GM18867 (cell line): ENCODE results near the gene RELL1.

ENCODE experiments used
- ATAC-seq: cut with Tn5 transposase; IDR thresholded peaks from one replicate; pipeline ENCODE4 v1.9.1; 2021; ENCODE audit warnings: mild to moderate bottlenecking, moderate library complexity; ENCODE audit not compliant: unreplicated experiment

The RELL1 gene, protein sequence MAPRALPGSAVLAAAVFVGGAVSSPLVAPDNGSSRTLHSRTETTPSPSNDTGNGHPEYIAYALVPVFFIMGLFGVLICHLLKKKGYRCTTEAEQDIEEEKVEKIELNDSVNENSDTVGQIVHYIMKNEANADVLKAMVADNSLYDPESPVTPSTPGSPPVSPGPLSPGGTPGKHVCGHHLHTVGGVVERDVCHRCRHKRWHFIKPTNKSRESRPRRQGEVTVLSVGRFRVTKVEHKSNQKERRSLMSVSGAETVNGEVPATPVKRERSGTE

GRCh38 chr4:37686373-37687193, at the start of gene RELL1:
Gene RELL1, minus strand, starts transcription at chr4:37686376. Its CDS starts 89 bp downstream, at chr4:37686287.
- peak; percentile 82 for ATAC-seq

GRCh38 chr4:37735578-37735977, 49.4 kb upstream of the RELL1 start:
- no peak for ATAC-seq

- no peak for ATAC-seq
These were observed 48.8 kb upstream of the RELL1 start for GRCh38 chr4:37734989-37735388.

DNA sequence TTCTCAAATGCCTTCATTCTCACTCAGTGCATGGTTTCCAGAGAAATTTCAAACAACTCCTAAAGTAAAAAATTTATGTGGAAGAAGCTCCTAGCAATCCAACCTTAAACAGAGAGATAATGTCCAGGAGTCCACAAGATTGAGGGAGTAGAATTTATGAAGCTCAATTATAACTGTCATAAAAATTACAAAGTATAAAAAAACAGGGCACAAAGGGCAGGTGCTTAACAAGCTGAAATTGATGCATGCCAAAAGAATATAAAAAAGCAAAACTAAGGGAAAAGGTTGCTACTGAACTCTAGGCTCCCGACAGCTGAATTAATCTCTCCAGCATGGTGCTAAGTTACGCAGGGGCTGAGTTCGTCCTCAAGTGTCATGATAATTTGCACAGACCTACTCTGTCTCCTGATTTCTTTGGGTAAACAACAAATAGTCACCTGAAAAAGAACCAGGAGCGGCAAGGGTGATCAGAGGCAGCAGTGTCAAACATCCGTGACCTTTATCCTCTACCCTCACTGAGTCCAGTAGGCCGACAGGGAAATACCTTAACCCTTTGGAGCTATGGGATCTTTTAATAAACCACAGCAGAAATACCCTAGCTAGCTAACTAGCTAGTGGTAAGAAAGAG, 47.2 kb upstream of the RELL1 start:
- ATAC-seq = no peak

DNA sequence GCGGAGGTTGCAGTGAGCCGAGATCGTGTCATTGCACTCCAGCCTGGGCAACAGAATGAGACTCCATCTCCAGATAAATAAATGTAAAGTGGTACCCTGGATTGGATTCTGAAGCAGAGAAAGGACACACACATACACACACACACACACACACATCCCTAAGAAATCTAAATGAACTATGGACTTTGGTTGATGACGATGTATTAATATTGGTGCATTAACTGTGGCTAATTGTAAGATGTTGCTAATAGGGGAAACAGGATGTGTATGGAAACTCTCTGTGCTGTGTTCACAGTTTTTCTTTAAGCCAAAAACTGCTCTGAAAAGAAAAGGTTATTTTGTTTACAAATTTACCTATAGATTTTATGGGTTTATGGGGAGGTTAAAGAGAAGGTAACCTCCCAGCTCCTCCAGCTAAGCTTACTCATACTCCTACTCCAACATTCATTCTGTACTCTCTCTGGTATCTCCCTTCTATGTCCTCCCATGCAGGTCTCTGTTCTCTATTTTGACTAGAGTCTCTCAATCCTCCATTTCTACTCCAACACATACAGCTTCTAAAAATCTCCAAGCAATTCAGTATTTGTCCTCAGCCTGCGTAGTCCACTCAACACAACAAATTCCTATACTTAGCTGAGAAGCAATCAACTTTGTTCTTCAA, 46.5 kb upstream of the RELL1 start:
- peak; percentile 65 for ATAC-seq

- no peak for ATAC-seq
These were observed 43.5 kb upstream of the RELL1 start for GRCh38 chr4:37729649-37730004.

- no peak for ATAC-seq
These were observed 41.9 kb upstream of the RELL1 start for GRCh38 chr4:37728064-37728463.

DNA sequence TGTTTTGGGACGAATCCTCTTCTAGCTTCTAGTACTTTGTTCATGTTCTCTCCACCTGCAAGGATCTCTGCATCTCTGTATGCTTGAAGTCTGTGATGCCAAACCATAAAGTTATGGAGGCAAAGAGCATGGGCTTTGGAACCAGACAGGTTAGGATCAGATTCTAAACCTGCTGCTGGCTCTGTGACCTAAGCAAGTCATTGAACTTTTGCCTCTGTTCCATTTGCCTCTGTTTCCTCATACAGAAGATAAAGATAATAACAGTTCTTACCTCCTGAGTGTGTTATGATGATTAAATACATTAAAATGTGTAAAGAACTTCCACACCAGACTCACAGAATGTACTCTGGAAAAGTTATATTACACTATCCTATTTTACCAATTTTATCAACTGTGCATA, 41.5 kb upstream of the RELL1 start:
- ATAC-seq = no peak

DNA sequence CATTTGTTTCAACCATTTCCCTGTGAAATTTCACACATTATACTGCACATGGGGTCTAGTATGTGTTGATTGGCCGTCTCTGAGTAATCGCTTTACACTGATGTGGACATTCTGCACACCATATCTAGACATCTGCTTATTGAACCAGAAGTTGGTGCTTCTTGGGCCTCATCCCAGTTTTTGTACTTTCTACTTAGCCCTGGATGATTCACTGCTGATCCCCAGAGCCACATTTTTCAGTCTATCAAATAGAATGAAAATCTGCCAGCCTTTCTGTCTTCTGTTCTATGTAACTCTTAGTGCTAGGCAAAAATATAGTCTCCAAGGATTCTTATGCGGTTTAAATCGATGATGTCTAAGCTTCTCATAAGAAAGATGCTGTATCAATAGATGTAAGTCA, 40.5 kb upstream of the RELL1 start:
- no peak for ATAC-seq

GRCh38 chr4:37725718-37726117, 39.5 kb upstream of the RELL1 start:
- ATAC-seq = no peak

DNA sequence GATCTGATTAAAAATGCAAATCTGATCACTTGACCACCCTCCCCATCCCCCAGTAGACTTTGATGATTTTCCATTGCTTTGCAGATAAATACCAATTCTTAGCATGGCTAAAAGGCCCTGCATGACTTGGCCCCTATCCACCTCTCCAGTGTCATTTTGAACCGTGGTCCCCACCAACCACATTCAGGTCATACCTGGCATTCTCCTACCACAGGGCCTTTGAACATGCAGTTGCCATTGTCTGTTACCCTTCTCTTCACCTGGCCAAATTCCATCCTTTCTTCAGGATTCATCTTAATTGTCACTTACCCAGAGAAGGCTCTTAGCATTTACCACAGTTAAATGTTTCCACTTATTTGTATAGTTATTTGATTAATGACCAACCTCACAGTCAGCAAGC, 36.9 kb upstream of the RELL1 start:
- no peak for ATAC-seq

GRCh38 chr4:37721995-37722638, 35.9 kb upstream of the RELL1 start:
- no peak for ATAC-seq

GRCh38 chr4:37719021-37719420, 32.8 kb upstream of the RELL1 start:
- no peak for ATAC-seq

- ATAC-seq = no peak
These were observed 31.4 kb upstream of the RELL1 start for GRCh38 chr4:37717576-37717975.

GRCh38 chr4:37715889-37716402, 29.8 kb upstream of the RELL1 start:
- peak; percentile 78 for ATAC-seq

DNA sequence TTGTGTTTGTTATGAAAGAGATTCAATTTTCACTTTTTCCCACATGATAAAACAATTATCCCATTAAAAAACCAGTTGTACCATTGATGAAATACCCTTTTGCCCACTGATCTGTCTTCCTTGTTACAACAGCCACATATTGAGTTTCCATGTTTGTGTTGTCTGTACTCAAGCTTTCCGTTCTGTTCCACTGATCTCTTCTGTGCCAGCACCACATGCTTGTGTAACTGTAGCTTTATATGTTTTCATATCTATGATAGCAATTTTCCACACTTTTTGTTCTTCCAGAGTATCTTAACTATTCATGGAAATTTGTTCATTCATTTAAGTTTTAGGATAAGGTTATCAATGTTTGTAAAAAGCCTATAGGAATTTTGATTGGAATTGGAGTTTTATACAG, 24.3 kb upstream of the RELL1 start:
- ATAC-seq = no peak

DNA sequence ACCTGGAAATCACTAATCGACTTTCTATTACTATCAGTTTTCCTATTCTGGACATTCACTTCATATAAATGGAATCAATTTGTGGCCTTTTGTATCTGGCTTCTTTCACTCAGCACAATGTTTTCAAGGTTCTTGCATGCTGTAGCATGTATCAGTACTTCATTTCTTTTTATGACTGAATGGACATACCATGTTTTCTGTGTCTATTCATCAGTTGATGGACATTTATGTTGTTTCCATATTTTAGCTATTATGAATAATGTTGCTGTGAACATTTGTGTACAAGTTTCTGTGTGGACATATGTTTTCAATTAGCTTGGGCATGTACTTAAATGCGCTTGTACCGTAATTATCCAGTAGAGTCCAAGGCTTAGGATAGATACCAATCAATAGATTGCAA, 19.9 kb upstream of the RELL1 start:
- no peak for ATAC-seq

DNA sequence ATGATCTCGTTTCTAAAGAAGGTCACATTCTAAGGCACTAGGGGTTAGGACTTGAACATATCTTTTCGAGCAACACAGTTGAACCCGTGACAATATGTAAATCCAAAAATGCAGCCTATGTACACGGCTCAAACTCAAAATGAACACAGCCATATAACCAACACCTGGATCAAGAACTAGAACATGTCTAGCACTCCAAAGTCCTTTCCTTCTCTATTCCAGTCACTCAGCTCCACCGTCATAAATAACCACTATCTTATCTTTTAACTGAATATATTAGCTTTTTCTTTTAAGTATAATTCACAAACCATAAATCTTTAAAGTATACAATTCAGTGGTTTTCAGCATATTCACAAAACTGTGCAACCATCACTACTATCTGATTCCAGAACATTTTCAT, 19.4 kb upstream of the RELL1 start:
- ATAC-seq = no peak

DNA sequence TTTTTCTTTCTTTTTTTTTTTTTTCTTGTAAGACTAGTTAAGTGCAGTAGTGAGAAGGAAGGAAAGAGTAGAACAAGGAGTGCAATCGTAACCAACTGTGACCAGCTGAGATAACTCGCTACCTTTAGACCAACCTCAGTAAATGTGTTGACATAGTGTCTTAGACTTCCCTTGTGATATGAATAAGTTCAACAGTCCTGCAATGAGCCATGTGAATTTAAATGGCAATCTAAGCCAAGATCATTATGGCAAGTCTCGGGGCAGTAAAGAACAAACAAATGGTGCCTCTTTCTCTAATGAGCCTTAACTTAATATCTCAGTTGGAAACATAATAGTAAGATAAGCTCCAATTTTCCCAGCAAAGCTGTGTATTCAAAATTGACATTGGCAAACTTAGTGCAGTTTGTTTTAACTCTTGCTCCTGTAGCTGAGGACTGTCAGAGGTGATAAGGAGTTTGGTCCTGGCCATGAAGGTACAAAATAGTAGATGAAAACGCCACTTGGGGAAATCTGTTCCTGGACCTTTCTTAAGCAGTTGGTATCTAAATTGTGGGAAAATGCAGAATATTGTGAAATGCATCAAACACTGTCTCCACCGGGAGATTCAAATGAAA, 13.8 kb upstream of the RELL1 start:
- no peak for ATAC-seq

GRCh38 chr4:37697566-37697965, 11.4 kb upstream of the RELL1 start:
- ATAC-seq = no peak
